Stimulated activated CD4-positive, alpha-beta T cell treated with anti-CD3 and anti-CD28 coated beads, Interleukin-1b, Interleukin-23, amount 100 ng/mL, for 48 hours (primary cell): ENCODE results near the gene SALL2.

ENCODE experiments used
- DNase-seq: peaks from one replicate; pipeline ENCODE4 v3.0.0-alpha.2; 2020

SALL2 gene

DNA sequence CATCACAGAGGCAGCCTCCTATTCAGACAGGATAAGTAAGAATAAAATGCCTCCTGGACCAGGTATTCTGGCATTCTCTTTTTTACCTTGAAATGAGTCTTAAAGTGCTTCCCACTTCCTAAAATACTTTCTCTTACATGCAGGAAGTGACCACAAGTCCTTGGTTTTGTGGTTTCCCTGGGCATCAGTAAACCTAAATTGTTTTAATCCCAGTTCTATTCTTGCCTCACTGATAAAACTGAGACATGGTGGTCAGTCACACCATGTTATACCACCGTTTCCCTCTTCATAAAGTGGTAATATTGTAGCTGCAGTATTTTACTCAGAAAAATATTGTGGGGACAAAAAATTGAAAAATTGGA lies 1.2 kb upstream of the SALL2 start:
- no peak for DNase-seq

DNA sequence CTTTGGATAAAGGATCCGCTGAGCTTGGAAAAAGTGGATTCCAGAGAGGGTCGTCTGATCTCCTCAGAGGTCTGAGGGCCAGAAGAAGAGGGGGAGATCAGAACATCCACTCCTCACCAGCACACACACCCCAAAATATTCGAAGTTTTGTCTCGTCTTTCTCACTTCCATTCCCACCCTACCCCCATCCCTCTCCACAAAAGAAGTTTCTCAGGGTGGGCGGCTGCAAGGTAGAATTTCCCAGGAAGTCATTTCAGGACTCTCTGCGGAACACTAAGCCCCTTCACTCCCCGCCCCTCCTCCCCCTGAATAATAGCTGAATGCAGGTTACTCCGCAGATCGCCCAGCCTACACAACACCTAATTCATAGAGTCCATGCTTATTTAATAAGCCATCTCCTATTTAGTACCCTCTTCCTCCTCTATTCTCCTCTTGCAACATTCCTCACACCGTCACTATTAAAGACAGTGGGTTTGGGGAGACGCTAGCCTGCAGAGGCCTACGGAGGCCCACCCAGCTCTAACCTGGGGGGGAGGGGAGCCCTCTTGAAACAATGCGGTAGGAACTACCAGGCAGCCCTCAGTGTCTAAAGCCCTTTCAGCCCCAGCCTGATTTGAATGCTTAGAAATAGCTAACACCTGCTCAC lies 649 bp upstream of the SALL2 start:
- no peak for DNase-seq

DNA sequence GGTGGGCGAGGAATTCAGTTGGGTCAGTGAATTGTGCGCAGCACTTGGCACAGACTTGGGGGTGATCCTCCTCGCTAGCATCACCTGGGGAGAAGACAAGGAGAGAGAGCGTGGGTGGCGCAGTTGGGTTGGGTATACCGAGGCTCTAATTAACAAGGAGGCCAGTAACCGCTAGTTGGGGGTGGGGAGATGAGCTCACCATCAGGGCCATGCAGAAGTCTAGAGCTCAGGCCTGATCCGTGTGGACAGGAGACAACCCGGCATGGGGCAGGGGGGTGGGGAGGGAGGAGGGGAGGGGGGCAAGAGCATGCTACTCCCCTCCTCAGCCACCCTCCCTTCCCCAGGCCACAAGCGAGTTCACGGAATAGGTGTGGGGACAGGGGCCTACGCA lies 580 bp downstream of the SALL2 start:
- DNase-seq, result no peak

DNA sequence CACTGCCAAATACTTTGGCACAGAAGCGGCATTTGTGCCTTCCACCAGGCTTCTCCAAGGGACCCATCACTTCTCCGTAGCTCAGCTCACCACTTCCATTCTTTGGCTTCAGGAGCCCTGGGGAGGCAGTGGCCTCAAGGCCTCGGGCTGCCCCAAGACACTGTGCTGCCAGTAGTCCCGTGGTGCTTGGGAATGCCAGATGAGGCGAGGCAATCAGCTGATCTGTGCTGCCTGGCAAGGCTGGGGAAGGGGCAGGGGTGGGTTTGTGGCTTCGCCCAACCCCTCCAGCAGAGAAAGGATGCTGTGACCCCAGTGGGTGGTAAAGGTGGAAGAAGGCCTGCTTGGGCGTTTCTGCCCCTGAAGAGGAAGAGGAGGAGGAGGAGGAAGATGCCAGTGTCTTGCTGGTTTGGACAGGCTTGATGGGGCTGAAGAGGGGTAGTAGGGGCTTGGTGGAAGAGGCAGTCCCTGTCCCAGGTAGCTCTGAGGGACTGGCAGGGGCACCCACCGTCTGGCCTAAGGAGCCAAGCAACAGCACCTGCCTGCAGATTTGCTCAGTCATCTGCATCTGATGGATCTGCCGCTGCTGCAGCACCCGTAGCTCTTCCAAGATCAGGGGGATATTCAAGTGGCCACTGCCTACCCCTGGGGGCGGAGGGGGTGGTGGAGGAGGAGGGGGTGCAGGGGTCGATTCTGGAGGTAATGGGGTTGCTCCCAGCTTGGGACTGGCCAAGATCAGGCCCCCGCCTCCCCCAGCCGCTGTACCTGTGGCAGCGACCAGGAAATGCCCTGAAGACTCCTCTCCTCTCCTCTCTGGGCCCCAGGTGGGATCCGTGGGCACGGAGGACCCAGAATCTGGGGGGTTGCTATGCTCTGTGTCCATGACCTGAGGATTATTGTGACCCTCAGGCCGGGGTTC lies 1.3 kb downstream of the SALL2 start:
- no peak for DNase-seq

DNA sequence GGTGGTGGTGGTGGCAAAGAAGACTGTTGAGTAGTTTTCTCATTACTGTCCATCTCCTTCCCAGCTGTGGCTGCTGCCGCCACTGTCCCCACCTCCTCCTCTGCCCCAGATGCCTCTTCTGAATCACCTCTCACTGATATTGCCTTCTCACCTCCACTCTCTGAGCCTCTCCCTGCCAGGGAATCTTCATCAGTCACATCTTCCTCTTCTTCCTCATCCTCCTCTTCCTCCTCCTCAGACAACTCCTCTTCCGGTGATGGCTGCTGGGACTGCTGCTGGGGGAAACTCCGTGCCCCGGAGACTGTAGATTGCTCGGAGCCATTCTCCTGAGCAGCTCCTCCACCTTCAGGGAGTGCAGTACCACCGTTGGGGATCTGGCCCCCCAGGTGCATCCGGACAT lies 2.9 kb downstream of the SALL2 start:
- DNase-seq, result no peak

DNA sequence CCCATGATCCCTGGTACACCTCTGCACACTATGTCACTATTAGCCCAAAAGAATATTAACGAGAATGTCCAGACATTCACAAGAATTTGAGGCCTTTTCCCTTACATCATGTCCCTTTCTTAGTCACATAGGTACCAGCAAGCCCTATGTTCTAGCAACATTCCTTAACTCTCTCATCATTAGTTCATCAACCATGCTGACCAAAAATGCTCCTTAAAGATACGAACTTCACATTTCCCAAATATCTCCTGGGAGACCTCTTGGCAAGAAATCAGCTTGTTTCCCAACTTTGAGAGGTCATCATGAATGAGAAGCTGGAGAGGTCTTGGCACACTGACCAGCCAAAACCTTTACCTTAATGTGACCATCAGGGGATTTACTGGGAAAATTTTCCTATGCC lies 4.6 kb downstream of the SALL2 start:
- no peak for DNase-seq

DNA sequence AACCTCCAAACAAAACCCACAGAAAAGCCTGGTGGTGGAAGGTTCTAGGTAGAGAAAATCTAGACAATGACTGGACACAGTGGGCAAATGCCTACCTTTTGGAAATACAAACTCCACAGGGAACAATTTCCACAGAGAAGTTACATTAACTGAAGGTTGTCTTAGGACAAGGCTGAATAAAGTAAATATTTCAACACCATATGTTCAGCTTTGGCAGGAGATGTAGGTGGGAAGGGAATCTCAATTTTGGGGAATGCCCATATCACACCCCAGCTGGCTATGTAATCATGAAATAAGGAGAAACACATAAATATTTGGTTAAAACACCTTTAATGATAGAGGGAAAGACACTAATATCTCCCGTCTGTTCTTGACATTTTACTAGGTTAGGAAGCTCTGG lies 5.4 kb downstream of the SALL2 start:
- DNase-seq, result no peak

DNA sequence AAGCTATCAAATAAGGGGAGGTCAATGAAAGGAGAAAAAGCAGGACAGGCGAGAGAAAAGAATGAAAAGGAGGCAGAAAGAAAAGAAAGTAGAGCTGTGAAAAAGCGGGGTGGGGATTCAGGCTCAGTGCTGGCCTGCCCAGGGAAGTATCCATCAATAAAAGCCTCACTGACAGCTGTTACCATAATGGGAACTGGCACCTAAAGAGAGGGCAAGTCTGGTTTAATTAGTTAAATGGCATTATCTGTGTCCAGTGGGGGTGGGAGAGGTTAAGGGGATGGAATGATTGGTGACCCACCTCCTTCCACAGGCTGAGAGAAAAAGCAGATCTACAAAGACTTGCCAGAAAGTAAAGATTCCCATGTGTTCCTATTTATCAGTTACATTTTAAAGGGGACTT lies 7.4 kb downstream of the SALL2 start:
- no peak for DNase-seq

DNA sequence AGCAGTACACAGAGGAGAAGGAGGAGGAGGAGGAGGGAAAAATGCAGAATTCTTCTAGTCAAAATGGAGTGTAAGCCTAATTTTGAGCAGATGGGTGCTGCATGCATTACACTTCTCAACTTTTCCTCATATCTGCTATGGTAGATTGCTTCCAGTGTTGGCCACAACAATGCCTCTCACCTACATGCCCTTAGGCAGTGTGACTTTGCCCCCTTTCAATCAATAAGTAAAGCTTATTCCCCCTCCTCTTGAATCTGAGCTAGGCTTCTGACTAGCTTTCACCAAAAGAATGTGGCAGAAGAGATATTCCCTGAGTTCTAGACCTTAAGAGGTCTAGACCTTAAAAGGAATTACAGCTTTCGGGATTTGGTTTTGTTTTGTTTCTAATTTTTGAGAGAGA lies 11.8 kb downstream of the SALL2 start:
- DNase-seq, result no peak

DNA sequence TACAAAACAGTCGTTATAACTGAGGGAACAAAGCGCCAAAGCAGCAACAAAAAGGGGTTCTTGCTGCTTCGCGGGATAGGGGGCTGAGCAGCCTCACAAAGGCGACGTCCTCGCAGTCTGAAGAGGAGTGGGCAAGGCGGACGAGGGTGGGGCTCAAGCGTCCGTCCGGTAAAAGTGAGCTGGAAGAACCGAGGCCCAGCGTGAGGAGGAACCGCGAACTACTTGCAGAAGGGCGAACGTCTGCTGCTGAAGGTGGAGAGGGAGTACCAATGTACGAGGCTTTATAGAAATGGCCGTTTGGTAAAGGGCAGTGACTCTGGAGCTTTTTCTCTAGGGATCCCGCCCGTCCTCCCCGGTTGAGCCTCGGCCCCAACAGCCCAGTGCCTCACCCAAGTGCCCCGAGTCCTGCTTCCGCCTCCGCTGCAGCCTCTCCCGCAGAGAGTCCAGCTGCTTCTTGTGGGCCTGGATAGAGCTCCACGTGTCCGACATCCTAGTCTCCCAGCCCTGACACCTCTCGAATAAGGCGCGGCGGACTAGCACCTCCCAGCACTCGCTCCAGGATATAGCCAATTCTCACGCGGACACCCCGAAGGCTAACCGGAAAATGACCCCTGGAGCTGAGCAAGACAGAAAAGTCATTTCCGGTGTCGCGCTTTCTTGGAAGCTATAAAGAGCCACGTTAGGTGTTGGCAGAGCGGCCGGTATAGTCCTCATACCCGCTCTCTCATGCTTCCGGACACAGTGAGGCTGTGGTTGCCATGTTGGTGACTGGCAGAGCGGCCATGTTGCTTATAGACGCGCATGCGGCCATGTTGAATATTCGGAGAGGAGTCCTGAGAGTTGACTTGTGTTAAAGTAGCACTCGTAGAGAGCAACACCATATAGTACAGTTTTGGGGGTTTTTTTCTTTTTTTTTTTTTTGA lies 15.2 kb downstream of the SALL2 start, which contains the start of gene METTL3:
METTL3 (minus strand) TSS at position 606 of the 923 bp plus-strand sequence; CDS start at position 489, 117 bp downstream.
- DNase-seq, result peak; percentile 94

DNA sequence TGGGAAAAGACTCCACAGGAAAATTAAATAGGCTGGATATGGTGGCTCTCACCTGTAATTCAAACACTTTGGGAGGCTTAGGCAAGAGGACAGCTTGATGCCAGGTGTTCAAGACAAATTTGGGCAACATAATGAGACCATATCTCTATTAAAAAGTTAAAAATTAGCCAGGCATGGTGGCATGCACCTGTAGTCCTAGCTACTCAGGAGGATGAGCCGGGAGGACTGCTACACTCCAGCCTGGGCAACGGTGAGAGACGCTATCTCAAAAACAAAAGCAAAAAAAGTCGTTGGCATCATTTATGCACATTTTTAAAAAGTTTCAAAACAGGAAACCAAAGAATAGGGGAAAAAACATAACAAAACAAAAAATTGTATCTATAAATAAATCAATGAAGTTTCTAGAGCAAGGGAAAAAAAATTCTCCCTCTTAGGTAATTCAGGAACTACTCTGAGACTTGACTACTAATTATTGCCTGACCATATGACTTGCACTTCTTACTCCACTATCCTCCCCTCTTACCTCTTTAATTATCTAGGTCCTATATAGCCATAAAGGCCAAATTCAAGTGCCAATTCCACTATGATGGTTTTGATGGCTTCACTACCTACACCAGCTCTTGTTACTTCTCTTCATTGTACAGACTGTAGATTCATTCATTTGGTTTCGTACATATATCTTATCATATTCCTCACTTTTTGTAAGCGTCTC lies 16.6 kb downstream of the SALL2 start:
- no peak for DNase-seq

DNA sequence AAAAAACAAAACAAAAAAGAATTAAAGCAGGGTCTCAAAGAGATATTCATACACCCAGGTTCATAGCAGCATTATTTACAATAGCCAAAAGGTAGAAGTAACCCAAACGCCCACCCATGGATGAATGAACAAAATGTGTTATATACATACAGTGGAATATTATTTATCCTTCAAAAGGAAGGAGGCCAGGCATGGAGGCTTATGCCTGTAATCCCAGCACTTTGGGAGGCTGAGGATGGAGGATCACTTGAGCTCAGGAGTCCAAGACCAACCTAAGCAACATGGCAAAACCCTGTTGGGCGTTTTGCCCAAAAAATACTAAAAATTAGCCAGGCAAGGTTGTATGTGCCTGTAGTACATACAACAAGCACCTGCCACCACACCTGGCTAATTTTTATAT lies 19.6 kb downstream of the SALL2 start:
- no peak for DNase-seq

DNA sequence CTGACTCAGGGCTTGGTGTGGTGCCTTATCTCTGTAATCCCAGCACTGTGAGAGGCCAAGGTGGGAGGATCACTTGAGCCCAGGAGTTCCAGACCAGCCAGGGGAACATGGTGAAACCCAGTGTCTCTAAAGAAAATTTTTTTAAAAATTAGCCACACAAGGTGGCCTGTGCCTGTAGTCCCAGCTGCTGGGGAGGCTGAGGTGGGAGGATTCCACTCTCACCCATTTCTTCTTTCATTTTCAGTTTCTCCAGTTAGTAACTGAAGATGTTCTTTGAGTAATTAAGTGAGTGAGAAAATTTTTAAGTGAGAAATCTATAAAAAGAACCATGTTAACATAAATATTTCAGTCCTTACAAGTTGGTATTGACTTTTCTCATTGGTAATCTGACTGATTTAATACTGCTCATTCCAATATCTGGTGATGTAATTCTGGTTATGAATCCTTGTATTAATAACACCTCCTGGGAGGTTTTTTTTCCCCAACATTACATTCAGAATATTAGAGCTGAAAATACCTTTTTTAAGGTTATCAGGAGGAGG lies 21.1 kb downstream of the SALL2 start:
- peak; percentile 18 for DNase-seq

DNA sequence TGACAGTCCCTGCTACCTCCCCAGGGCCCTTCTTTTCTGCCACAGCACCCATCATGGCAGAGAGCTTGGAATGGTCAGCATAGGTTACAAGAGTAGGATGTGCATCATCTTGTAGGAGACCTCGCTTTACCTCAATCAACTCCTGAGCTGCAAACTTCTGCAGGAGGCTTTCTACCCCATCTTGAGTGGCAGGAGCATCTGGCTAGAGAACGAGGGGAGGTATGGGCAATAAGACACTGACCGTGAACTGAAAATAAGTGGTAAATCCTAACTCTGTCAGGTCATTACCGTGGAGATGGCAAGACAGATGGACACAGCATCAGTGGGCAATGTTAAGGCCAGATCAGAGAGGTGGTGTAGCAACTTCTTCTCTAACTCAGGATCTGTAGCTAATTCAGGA lies 22.8 kb downstream of the SALL2 start:
- DNase-seq, result no peak

DNA sequence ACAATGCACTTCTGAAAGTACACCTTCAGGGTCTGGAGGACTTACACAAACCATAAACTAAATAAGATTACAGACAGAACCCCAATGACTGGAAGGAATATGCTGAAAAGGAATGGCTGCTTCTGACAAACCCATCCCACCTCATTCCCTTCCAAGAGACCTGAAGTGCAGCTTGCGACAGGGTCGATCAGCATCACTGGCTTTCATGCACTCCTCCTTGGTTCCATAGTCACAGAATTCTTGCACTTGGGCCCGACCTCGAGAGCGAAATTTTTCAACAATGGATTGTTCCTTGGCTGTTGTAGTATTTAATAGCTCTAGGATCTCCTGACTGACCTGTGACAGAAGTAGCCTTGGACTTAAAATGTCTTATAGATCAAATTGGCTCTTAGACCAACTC lies 24.6 kb downstream of the SALL2 start:
- DNase-seq, result no peak

DNA sequence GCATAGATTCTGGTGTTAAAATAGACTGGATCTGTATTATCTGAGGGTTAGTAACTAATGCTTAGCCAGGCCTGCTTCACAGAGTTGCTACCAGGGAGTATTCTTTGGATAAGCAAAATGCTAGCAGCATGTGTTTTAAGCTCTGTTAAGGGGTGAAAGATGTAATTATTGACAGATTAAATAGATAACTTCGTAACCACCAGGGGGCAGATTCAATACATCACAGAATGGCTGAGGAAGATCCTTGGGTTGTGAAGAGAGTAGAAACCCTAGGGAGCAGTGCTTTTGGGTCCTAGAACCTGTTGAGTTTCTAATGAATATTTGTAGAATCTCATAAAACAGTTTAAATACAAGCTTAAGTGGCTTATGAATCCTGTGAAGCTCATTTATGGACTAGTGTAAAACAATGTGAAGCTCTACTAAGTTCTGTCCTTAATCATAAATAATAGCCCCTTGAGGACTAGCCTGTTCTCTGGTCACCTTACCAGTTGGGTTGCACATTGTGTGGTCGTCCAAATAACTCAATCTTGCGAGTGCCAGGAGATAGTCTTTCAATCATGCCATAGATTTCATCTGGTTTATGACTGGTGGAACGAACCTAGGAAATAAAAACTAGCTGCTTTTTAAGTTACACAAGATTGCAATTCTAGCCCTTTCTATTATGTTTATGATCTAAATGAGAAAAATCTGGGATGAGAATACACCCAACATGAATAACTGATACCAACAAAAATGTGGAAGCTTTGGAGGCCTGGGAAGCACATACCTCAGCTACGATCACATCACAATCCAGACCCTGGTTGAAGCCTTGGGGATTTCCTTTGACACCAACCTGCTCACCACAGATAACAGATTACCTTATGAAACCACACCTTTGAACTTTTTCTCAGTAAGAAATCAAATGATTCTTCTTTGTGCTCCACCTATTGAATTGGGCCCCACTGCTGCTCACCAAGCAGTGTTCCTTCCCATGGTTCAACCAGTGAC lies 27.3 kb downstream of the SALL2 start:
- no peak for DNase-seq

DNA sequence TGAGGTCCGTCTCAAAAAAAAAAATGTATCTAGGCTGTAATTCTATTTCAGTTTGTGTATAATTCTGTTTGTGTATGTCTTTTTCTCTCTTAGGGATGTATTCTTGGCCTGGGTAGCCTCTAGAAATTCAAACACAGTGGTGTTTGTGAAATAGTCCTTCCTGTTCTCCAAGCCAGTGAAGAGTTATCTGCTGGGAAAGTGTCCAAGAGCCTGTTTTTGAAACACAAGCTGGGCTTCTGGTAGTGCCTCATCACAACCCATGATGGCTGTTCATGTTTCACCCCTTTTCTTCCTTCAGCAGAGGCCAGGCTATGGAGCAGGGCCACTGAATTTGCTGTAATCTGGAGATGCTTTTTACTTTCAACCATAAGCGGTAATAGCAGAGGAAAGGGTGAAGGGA lies 29.7 kb downstream of the SALL2 start:
- DNase-seq, result no peak

DNA sequence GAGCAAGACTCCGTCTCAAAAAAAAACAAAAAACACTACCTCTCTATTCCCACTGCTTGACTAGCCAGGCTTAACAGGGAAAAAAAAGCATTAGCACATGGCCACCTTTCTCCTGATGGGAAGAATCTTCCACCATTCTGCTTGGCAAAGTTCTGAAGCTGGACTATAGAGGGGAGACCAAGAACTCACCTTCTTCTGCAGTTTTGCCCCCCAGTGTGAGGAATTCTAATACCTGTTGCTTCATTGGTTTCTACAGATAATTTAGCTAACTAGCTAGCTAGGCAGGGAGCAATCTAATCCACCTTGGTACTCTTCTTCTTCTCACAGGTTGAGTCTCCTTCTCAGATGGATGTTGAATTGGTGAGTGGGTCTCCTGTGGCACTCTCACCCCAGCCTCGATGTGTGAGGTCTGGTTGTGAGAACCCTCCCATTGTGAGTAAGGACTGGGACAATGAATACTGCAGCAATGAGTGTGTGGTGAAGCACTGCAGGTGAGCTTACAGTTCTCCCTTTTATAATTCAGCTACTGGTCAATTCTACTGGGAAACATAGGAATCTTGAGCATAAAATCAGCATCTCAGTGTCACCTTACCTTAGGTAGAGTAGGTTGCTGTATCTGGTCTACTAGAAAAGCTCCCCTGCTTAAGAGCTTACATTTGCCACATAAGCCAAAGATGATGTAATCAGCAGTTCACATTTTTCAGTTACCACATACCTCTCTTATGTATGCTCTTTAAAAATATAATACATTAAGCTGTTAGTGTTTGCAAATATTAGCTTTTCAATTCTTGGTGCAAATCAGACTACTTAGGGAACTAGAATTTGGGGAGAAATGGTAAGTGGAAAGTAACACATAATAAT lies 31.0 kb downstream of the SALL2 start:
- no peak for DNase-seq

DNA sequence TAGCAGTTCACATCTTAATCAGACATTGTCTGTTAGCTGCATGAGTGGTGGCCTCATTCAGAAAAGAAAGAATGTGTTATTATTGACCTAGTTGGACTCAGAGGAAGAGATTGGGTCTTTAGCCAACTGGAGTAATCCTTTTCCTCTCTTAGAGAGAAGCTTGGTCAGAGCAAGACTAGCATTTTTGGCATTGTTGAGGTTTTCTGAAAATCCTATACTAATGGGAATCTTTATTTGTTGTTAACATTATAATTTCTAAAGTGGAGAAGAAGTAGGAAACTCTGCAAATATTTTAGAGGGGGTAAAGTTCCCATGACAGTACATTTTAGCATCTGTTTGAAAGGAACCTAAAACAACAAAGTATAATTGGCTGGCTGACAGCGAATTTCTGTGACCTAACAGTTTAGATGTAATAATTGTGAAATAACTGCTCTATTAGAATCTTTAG lies 39.5 kb downstream of the SALL2 start:
- DNase-seq, result no peak
